Lower lobe of right lung (tissue), 2 donors: ENCODE data around the gene C3. TPM values are rescaled to one million over a fixed set of nuclear protein-coding genes. Genes with fewer than 3 reads are reported as not detected.

ENCODE experiments used
- ATAC-seq, 2 donors: fragments of 200-7000 bp; cut with Tn5 transposase; one replicate each; pipeline ENCODE4 v1.9.1; 2020 to 2022; ENCODE audit warnings: mild to moderate bottlenecking in 2 of 2, moderate library complexity in 2 of 2
- DNase-seq: peaks from one replicate; pipeline ENCODE4 v3.0.0-alpha.2; 2020
- H3K27ac ChIP-seq: fragments of 200-600 bp; one replicate; pipeline ENCODE4 v1.8.0; 2022
- H3K27me3 ChIP-seq: fragments of 200-600 bp; one replicate; pipeline ENCODE4 v1.8.0; 2022; ENCODE audit warnings: low read depth
- H3K36me3 ChIP-seq: fragments of 200-600 bp; one replicate; pipeline ENCODE4 v1.8.0; 2022; ENCODE audit warnings: mild to moderate bottlenecking
- H3K4me1 ChIP-seq: fragments of 200-600 bp; one replicate; pipeline ENCODE4 v1.8.0; 2022
- H3K4me3 ChIP-seq: fragments of 200-600 bp; one replicate; pipeline ENCODE4 v1.8.0; 2022; ENCODE audit warnings: mild to moderate bottlenecking
- H3K9me3 ChIP-seq: fragments of 200-600 bp; one replicate; pipeline ENCODE4 v1.8.0; 2022
- CTCF ChIP-seq: fragments of 200-600 bp; IDR thresholded peaks from one replicate; pipeline ENCODE4 v1.8.0; 2022; ENCODE audit warnings: antibody characterized with exemption, mild to moderate bottlenecking
- intact Hi-C: fragments of 100-400 bp; cut with DNase I; formaldehyde crosslinking; loops from one replicate; pipeline ENCODE4 v1.11.0; 2022
- total RNA-seq: library from RNA; stranded (reverse); fragmentation: NEBNext Ultra II Directional; extraction: Animal tissue kit (Norgen Biotek cat#: 25700); gene quantifications from one replicate; pipeline ENCODE4 v1.2.1, GENCODE V29; 2021
- donor health status: DM: no; HTN: yes; CAD: no; lungs with severe emphysema.

C3 gene
- total RNA-seq, 1 donor from 2014 or later, result 1,321 TPM

- DNase-seq (peak; percentile 94), ATAC-seq (peak; percentile 93)
- Histone ChIP-seq H3K9me3 (no peaks in the 10 kb centered on the region), H3K27me3 (no peaks in the 10 kb centered on the region), H3K4me3 (peak overlapping the region; percentile 46), H3K36me3 (peaks cover 27% of the 10 kb centered on the region), H3K4me1 (peaks cover 19% of the 10 kb centered on the region), H3K27ac (peak overlapping the region; percentile 73)
- intact Hi-C loops, result no loop called here
- no peak for TF ChIP-seq CTCF
These were observed 9.8 kb upstream of the C3 start for GRCh38 chr19:6730153-6730804.

GRCh38 chr19:6729573-6730152, 9.2 kb upstream of the C3 start:
- Histone ChIP-seq H3K27me3 (no peaks in the 10 kb centered on the region), H3K27ac (peak overlapping the region; percentile 73), H3K4me1 (peaks cover 22% of the 10 kb centered on the region), H3K9me3 (no peaks in the 10 kb centered on the region), H3K4me3 (peak overlapping the region; percentile 46), H3K36me3 (peaks cover 27% of the 10 kb centered on the region)
- intact Hi-C loops, result no loop called here
- DNase-seq (no peak), ATAC-seq (no peak)
- no peak for TF ChIP-seq CTCF

GRCh38 chr19:6728346-6728745, 7.9 kb upstream of the C3 start:
- TF ChIP-seq CTCF, result no peak
- Histone ChIP-seq H3K27ac (peak overlapping the region; percentile 64), H3K27me3 (no peaks in the 10 kb centered on the region), H3K9me3 (no peaks in the 10 kb centered on the region), H3K4me3 (no peak overlapping the region), H3K4me1 (peaks cover 34% of the 10 kb centered on the region), H3K36me3 (peaks cover 17% of the 10 kb centered on the region)
- ATAC-seq (peak in 1 of 2 donors; percentile 16), DNase-seq (peak; percentile 69)
- intact Hi-C loops, result no loop called here

- H3K36me3 ChIP-seq, result no peaks in the 10 kb centered on the region
- H3K4me1 ChIP-seq, result peaks cover 60% of the 10 kb centered on the region
- no peak overlapping the region for H3K27ac ChIP-seq
These were observed 5.2 kb upstream of the C3 start for GRCh38 chr19:6725513-6726231.

More at GRCh38 chr19:6725513-6726231, 5.2 kb upstream of the C3 start:
- intact Hi-C loops, result no loop called here
- Histone ChIP-seq H3K9me3 (no peaks in the 10 kb centered on the region), H3K27me3 (no peaks in the 10 kb centered on the region), H3K4me3 (no peak overlapping the region)
- no peak for TF ChIP-seq CTCF
- ATAC-seq (no peak), DNase-seq (no peak)
